Measurements from ENCODE around the gene EIF2S3.

The EIF2S3 gene

GRCh38 chrX:24023972-24024669 lies 30.6 kb upstream of the EIF2S3 start:
- H3K36me3 ChIP-seq (ENCODE audit: control insufficient read depth, insufficient read depth, low read length): no peaks in the 10 kb centered on the region
- no peaks in the 10 kb centered on the region for H3K27me3 ChIP-seq (replicated peaks; ENCODE audit: control insufficient read depth, insufficient read depth, low read length, poor library complexity, severe bottlenecking)
- no peak for DNase-seq
- peak overlapping the region; percentile 83 for H3K4me3 ChIP-seq (ENCODE audit: insufficient read depth, low read depth, low read length, poor library complexity, severe bottlenecking)
- H3K9me3 ChIP-seq (ENCODE audit: control insufficient read depth, low read length): no peaks in the 10 kb centered on the region
- H3K4me1 ChIP-seq (ENCODE audit: control insufficient read depth, insufficient read depth, low read length, poor library complexity, severe bottlenecking): peaks cover 4% of the 10 kb centered on the region
- peak overlapping the region; percentile 80 for H3K27ac ChIP-seq (ENCODE audit: insufficient read depth, low read length, poor library complexity, severe bottlenecking)

GRCh38 chrX:24024819-24025740 lies 29.7 kb upstream of the EIF2S3 start:
- no peaks in the 10 kb centered on the region for H3K36me3 ChIP-seq (ENCODE audit: control insufficient read depth, insufficient read depth, low read length)
- H3K9me3 ChIP-seq (ENCODE audit: control insufficient read depth, low read length): no peaks in the 10 kb centered on the region
- H3K27me3 ChIP-seq (replicated peaks; ENCODE audit: control insufficient read depth, insufficient read depth, low read length, poor library complexity, severe bottlenecking): no peaks in the 10 kb centered on the region
- H3K4me1 ChIP-seq (ENCODE audit: control insufficient read depth, insufficient read depth, low read length, poor library complexity, severe bottlenecking): peaks cover 4% of the 10 kb centered on the region
- peak overlapping the region; percentile 80 for H3K27ac ChIP-seq (ENCODE audit: insufficient read depth, low read length, poor library complexity, severe bottlenecking)
- peak; percentile 67 to 73 (median 71) for DNase-seq
- H3K4me3 ChIP-seq (ENCODE audit: insufficient read depth, low read depth, low read length, poor library complexity, severe bottlenecking): peak overlapping the region; percentile 83

- peak overlapping the region; percentile 57 for H3K4me3 ChIP-seq (ENCODE audit: insufficient read depth, low read depth, low read length, poor library complexity, severe bottlenecking)
- no peak for DNase-seq
- H3K36me3 ChIP-seq (ENCODE audit: control insufficient read depth, insufficient read depth, low read length): no peaks in the 10 kb centered on the region
- H3K4me1 ChIP-seq (ENCODE audit: control insufficient read depth, insufficient read depth, low read length, poor library complexity, severe bottlenecking): peaks cover 4% of the 10 kb centered on the region
- no peaks in the 10 kb centered on the region for H3K27me3 ChIP-seq (replicated peaks; ENCODE audit: control insufficient read depth, insufficient read depth, low read length, poor library complexity, severe bottlenecking)
- no peaks in the 10 kb centered on the region for H3K9me3 ChIP-seq (ENCODE audit: control insufficient read depth, low read length)
- H3K27ac ChIP-seq (ENCODE audit: insufficient read depth, low read length, poor library complexity, severe bottlenecking): peak overlapping the region; percentile 80
Measured at GRCh38 chrX:24025741-24026403, 28.9 kb upstream of the EIF2S3 start.

- H3K27me3 ChIP-seq (replicated peaks; ENCODE audit: control insufficient read depth, insufficient read depth, low read length, poor library complexity, severe bottlenecking): no peaks in the 10 kb centered on the region
- H3K27ac ChIP-seq (ENCODE audit: insufficient read depth, low read length, poor library complexity, severe bottlenecking): peak overlapping the region; percentile 80
- no peaks in the 10 kb centered on the region for H3K4me1 ChIP-seq (ENCODE audit: control insufficient read depth, insufficient read depth, low read length, poor library complexity, severe bottlenecking)
- H3K36me3 ChIP-seq (ENCODE audit: control insufficient read depth, insufficient read depth, low read length): no peaks in the 10 kb centered on the region
- no peak for DNase-seq
- no peak overlapping the region for H3K4me3 ChIP-seq (ENCODE audit: insufficient read depth, low read depth, low read length, poor library complexity, severe bottlenecking)
- no peaks in the 10 kb centered on the region for H3K9me3 ChIP-seq (ENCODE audit: control insufficient read depth, low read length)
Measured at GRCh38 chrX:24026432-24026831, 28.3 kb upstream of the EIF2S3 start.

GRCh38 chrX:24027086-24027485 lies 27.7 kb upstream of the EIF2S3 start, which contains the start of gene KLHL15:
Gene KLHL15 (minus strand): TSS chrX:24027186. CDS start chrX:24006693, 20,493 bp downstream.
- H3K9me3 ChIP-seq (ENCODE audit: control insufficient read depth, low read length): no peaks in the 10 kb centered on the region
- H3K4me1 ChIP-seq (ENCODE audit: control insufficient read depth, insufficient read depth, low read length, poor library complexity, severe bottlenecking): no peaks in the 10 kb centered on the region
- H3K27ac ChIP-seq (ENCODE audit: insufficient read depth, low read length, poor library complexity, severe bottlenecking): peak within 1 kb of the TSS; percentile 80
- DNase-seq: no peak
- H3K36me3 ChIP-seq (ENCODE audit: control insufficient read depth, insufficient read depth, low read length): no peaks in the 10 kb centered on the region
- H3K27me3 ChIP-seq (replicated peaks; ENCODE audit: control insufficient read depth, insufficient read depth, low read length, poor library complexity, severe bottlenecking): no peaks in the 10 kb centered on the region
- peak within 1 kb of the TSS; percentile 57 for H3K4me3 ChIP-seq (ENCODE audit: insufficient read depth, low read depth, low read length, poor library complexity, severe bottlenecking)

- Histone ChIP-seq H3K9me3 (ENCODE audit: control insufficient read depth, low read length) (no peaks in the 10 kb centered on the region), H3K27ac (ENCODE audit: insufficient read depth, low read length, poor library complexity, severe bottlenecking) (no peak overlapping the region), H3K4me1 (ENCODE audit: control insufficient read depth, insufficient read depth, low read length, poor library complexity, severe bottlenecking) (no peaks in the 10 kb centered on the region), H3K36me3 (ENCODE audit: control insufficient read depth, insufficient read depth, low read length) (no peaks in the 10 kb centered on the region), H3K27me3 (replicated peaks; ENCODE audit: control insufficient read depth, insufficient read depth, low read length, poor library complexity, severe bottlenecking) (no peaks in the 10 kb centered on the region), H3K4me3 (ENCODE audit: insufficient read depth, low read depth, low read length, poor library complexity, severe bottlenecking) (no peak overlapping the region)
- DNase-seq: no peak
Measured at GRCh38 chrX:24027985-24028384, 26.8 kb upstream of the EIF2S3 start.

- no peaks in the 10 kb centered on the region for H3K4me1 ChIP-seq (ENCODE audit: control insufficient read depth, insufficient read depth, low read length, poor library complexity, severe bottlenecking)
- no peaks in the 10 kb centered on the region for H3K9me3 ChIP-seq (ENCODE audit: control insufficient read depth, low read length)
- H3K27me3 ChIP-seq (replicated peaks; ENCODE audit: control insufficient read depth, insufficient read depth, low read length, poor library complexity, severe bottlenecking): no peaks in the 10 kb centered on the region
- no peak overlapping the region for H3K27ac ChIP-seq (ENCODE audit: insufficient read depth, low read length, poor library complexity, severe bottlenecking)
- no peaks in the 10 kb centered on the region for H3K36me3 ChIP-seq (ENCODE audit: control insufficient read depth, insufficient read depth, low read length)
- H3K4me3 ChIP-seq (ENCODE audit: insufficient read depth, low read depth, low read length, poor library complexity, severe bottlenecking): no peak overlapping the region
- DNase-seq: no peak
Measured at GRCh38 chrX:24030597-24030996, 24.2 kb upstream of the EIF2S3 start.

GRCh38 chrX:24034485-24034884 lies 20.3 kb upstream of the EIF2S3 start:
- no peaks in the 10 kb centered on the region for H3K9me3 ChIP-seq (ENCODE audit: control insufficient read depth, low read length)
- H3K4me3 ChIP-seq (ENCODE audit: insufficient read depth, low read depth, low read length, poor library complexity, severe bottlenecking): no peak overlapping the region
- no peaks in the 10 kb centered on the region for H3K27me3 ChIP-seq (replicated peaks; ENCODE audit: control insufficient read depth, insufficient read depth, low read length, poor library complexity, severe bottlenecking)
- no peaks in the 10 kb centered on the region for H3K36me3 ChIP-seq (ENCODE audit: control insufficient read depth, insufficient read depth, low read length)
- H3K27ac ChIP-seq (ENCODE audit: insufficient read depth, low read length, poor library complexity, severe bottlenecking): no peak overlapping the region
- no peak for DNase-seq
- H3K4me1 ChIP-seq (ENCODE audit: control insufficient read depth, insufficient read depth, low read length, poor library complexity, severe bottlenecking): no peaks in the 10 kb centered on the region

- Histone ChIP-seq H3K27ac (ENCODE audit: insufficient read depth, low read length, poor library complexity, severe bottlenecking) (no peak overlapping the region), H3K4me3 (ENCODE audit: insufficient read depth, low read depth, low read length, poor library complexity, severe bottlenecking) (no peak overlapping the region), H3K4me1 (ENCODE audit: control insufficient read depth, insufficient read depth, low read length, poor library complexity, severe bottlenecking) (no peaks in the 10 kb centered on the region), H3K9me3 (ENCODE audit: control insufficient read depth, low read length) (no peaks in the 10 kb centered on the region), H3K27me3 (replicated peaks; ENCODE audit: control insufficient read depth, insufficient read depth, low read length, poor library complexity, severe bottlenecking) (no peaks in the 10 kb centered on the region), H3K36me3 (ENCODE audit: control insufficient read depth, insufficient read depth, low read length) (no peaks in the 10 kb centered on the region)
- no peak for DNase-seq
Measured at GRCh38 chrX:24037729-24038128, 17.0 kb upstream of the EIF2S3 start.
